Measurements from ENCODE around the gene MCF2L2. TPM values are rescaled to one million over a fixed set of nuclear protein-coding genes. Genes with fewer than 3 reads are reported as not detected.

Gene MCF2L2
- total and polyA plus RNA-seq, 2 of the 13 experiments (the other 11 are each of a cell fraction or from before 2014, with no cell fraction given): not detected

DNA sequence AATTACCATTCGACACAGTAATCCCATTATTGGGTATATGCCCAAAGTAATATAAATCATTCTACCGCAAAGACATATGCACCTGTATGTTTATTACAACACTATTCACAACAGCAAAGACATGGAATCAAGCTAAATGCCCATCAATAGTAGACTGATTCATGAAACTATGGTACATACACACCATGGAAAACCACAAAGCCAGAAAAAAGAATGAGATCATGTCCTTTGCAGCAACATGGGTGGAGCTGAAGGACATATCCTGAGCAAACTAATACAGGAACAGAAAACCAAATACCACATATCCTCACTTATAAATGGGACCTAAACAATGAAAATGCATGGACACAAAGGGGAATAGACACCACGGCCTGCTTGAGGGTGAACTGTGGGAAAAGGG lies 11.1 kb upstream of the MCF2L2 start:
- WGBS (ENCODE audit: low lambda C conversion rate): 49% methylated on average over 3 of the region's 3 CpGs
- Histone ChIP-seq H3K4me1 (ENCODE audit: insufficient read depth, low read length) (peaks cover 9% of the 10 kb centered on the region), H3K27ac (ENCODE audit: extremely low read length, insufficient read depth, low read length) (no peak overlapping the region), H3K4me3 (replicated peaks in 1 of 3; ENCODE audit: insufficient read depth in 1 of 3, low read depth in 2 of 3, low read length in 3 of 3) (no peak overlapping the region), H3K36me3 (replicated peaks in 1 of 2; ENCODE audit: control insufficient read depth in 1 of 2, insufficient read depth in 2 of 2, low read length in 2 of 2) (no peaks in the 10 kb centered on the region), H3K9ac (ENCODE audit: insufficient read depth, low read depth, low read length) (no peak overlapping the region), H3K9me3 (ENCODE audit: low read length) (peaks cover 9% of the 10 kb centered on the region), H3K79me2 (ENCODE audit: insufficient read depth, low read length) (no peaks in the 10 kb centered on the region), H4K20me1 (ENCODE audit: insufficient read depth, low read length) (no peaks in the 10 kb centered on the region), H3K4me2 (ENCODE audit: low read depth, low read length) (no peak overlapping the region), H2AFZ (ENCODE audit: low read length) (no peak overlapping the region), H3K27me3 (ENCODE audit: control insufficient read depth in 1 of 2, insufficient read depth in 2 of 2, low read length in 2 of 2) (peaks cover 0 to 8% of the 10 kb centered on the region in 2 experiments; a peak in 2 of 5 replicates)
- TF ChIP-seq ZNF75D (CRISPR knock-in tag; IDR thresholded peaks at IDR 0.05; ENCODE audit: borderline replicate concordance): no peak
- no peak for TF ChIP-seq ARNT2 (CRISPR knock-in tag; IDR thresholded peaks at IDR 0.05; ENCODE audit: low read depth)
- TF ChIP-seq ZNF709 (CRISPR knock-in tag; IDR thresholded peaks at IDR 0.05): no peak
- TF ChIP-seq KLF6 (CRISPR knock-in tag; IDR thresholded peaks at IDR 0.05): no peak
- TF ChIP-seq ZNF678 (CRISPR knock-in tag; IDR thresholded peaks at IDR 0.05): no peak
- ATAC-seq: no peak
- ChIA-PET CTCF (ENCODE audit: low intra/inter-chr PET ratio, low total read pairs) (no interaction called here), POLR2A (no interaction called here)
- no peak for FAIRE-seq
- intact Hi-C loops (cut with micrococcal nuclease; ENCODE audit: unreplicated experiment): no loop called here
- in situ Hi-C loops (cut with HindIII; ENCODE audit: extremely low pct_ligation_motif_present, low pct_unique_long_range_greater_than_20kb): no loop called here
- DNase-seq (ENCODE audit: low spot score): no peak
- no TSS peak for BruUV-seq (replicated peaks)

DNA sequence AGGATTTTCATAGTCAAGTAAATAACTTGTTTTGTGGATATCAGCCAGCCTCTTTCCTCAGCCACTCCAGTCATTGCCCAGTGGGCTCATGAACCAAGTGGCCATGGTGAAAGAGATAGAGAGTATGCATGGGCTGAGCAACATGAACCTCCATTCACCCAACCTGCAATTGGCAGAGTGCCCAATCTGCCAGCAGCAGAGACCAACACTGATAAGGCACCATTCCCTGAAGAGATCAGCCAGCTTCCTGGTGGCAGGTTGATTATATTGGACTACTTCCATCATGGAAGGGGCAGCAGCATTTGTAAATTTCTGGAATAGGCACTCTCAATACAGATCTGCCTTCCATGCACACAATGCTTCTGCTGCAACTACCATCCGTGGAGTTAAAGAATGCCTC lies 10.3 kb upstream of the MCF2L2 start:
- Histone ChIP-seq H3K9me3 (ENCODE audit: low read length) (peaks cover 6% of the 10 kb centered on the region), H3K36me3 (replicated peaks in 1 of 2; ENCODE audit: control insufficient read depth in 1 of 2, insufficient read depth in 2 of 2, low read length in 2 of 2) (no peaks in the 10 kb centered on the region), H3K79me2 (ENCODE audit: insufficient read depth, low read length) (no peaks in the 10 kb centered on the region), H3K4me3 (replicated peaks in 1 of 3; ENCODE audit: insufficient read depth in 1 of 3, low read depth in 2 of 3, low read length in 3 of 3) (no peak overlapping the region), H3K4me2 (ENCODE audit: low read depth, low read length) (no peak overlapping the region), H3K4me1 (ENCODE audit: insufficient read depth, low read length) (peaks cover 8% of the 10 kb centered on the region), H3K9ac (ENCODE audit: insufficient read depth, low read depth, low read length) (no peak overlapping the region), H3K27ac (ENCODE audit: extremely low read length, insufficient read depth, low read length) (no peak overlapping the region), H4K20me1 (ENCODE audit: insufficient read depth, low read length) (no peaks in the 10 kb centered on the region), H3K27me3 (ENCODE audit: control insufficient read depth in 1 of 2, insufficient read depth in 2 of 2, low read length in 2 of 2) (peaks cover 0 to 8% of the 10 kb centered on the region in 2 experiments; a peak in 2 of 5 replicates), H2AFZ (ENCODE audit: low read length) (no peak overlapping the region)
- in situ Hi-C loops (cut with HindIII; ENCODE audit: extremely low pct_ligation_motif_present, low pct_unique_long_range_greater_than_20kb) (no loop called here), intact Hi-C loops (cut with micrococcal nuclease; ENCODE audit: unreplicated experiment) (no loop called here)
- ChIA-PET POLR2A (no interaction called here), CTCF (ENCODE audit: low intra/inter-chr PET ratio, low total read pairs) (no interaction called here)
- no peak for FAIRE-seq
- DNase-seq (ENCODE audit: low spot score): no peak
- WGBS (ENCODE audit: low lambda C conversion rate): 9% methylated on average over 1 of the region's 1 CpG
- ATAC-seq: no peak
- no TSS peak for BruUV-seq (replicated peaks)
- TF ChIP-seq, protein P1, sequence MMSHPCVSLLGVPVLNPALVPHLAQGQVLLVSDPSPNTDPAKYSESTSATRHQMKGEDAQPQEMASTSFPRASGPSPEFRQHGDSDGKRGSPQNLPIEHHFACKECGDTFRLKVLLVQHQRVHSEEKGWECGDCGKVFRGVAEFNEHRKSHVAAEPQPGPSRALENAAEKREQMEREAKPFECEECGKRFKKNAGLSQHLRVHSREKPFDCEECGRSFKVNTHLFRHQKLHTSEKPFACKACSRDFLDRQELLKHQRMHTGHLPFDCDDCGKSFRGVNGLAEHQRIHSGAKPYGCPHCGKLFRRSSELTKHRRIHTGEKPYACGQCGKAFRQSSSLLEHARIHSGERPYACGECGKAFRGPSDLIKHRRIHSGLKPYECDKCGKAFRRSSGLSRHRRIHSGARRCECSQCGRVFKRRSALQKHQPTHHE (CRISPR knock-in tag; IDR thresholded peaks at IDR 0.05; ENCODE audit: borderline replicate concordance): no peak
- TF ChIP-seq CREM (IDR thresholded peaks at IDR 0.05): no peak
- no peak for TF ChIP-seq CREM (CRISPR knock-in tag; IDR thresholded peaks at IDR 0.05)
- no peak for TF ChIP-seq SIX4 (CRISPR knock-in tag; IDR thresholded peaks at IDR 0.05)
- no peak for TF ChIP-seq ZNF672 (CRISPR knock-in tag; IDR thresholded peaks at IDR 0.05)
- no peak for TF ChIP-seq GFI1 (CRISPR knock-in tag; IDR thresholded peaks at IDR 0.05; ENCODE audit: borderline replicate concordance)

Data from HepG2 (cell line).